ENCODE measurements around the gene SRRM1.

- no peak for TF ChIP-seq CTCF (optimal IDR thresholded peaks at IDR 0.05 in 1 of 3, IDR thresholded peaks at IDR 0.05 in 1 of 3, conservative IDR thresholded peaks at IDR 0.05 in 1 of 3; ENCODE audit: extremely low read depth in 1 of 3, insufficient read depth in 2 of 3, low read length in 3 of 3)
- TF ChIP-seq EZH2 (IDR thresholded peaks at IDR 0.05; ENCODE audit: low read length), result no peak
Measured at GRCh38 chr1:24705260-24706073, 62.4 kb downstream of the SRRM1 start.
